NCI-H187 (cell line): Measurements from ENCODE around the gene TRABD2B.

Experiments
- DNase-seq, 2 experiments: peaks; one replicate each; lab custom pipeline; 2025; lab: John Stamatoyannopoulos, UW

The TRABD2B gene

GRCh38 chr1:47849591-47850261 lies 147.5 kb downstream of the TRABD2B start:
- no peak for DNase-seq

GRCh38 chr1:47849005-47849521 lies 148.1 kb downstream of the TRABD2B start:
- no peak for DNase-seq

- no peak for DNase-seq
Observed at GRCh38 chr1:47847763-47848162, 149.4 kb downstream of the TRABD2B start.

GRCh38 chr1:47844558-47844955 lies 152.6 kb downstream of the TRABD2B start:
- no peak for DNase-seq

GRCh38 chr1:47843781-47844557 lies 153.2 kb downstream of the TRABD2B start:
- DNase-seq, result no peak

GRCh38 chr1:47843059-47843458 lies 154.1 kb downstream of the TRABD2B start:
- DNase-seq, result no peak

- DNase-seq, result no peak
Observed at GRCh38 chr1:47842228-47842919, 154.8 kb downstream of the TRABD2B start.

GRCh38 chr1:47841356-47841755 lies 155.8 kb downstream of the TRABD2B start:
- DNase-seq, result no peak

GRCh38 chr1:47840393-47841190 lies 156.6 kb downstream of the TRABD2B start:
- no peak for DNase-seq

- no peak for DNase-seq
Observed at GRCh38 chr1:47839433-47839760, 157.8 kb downstream of the TRABD2B start.

GRCh38 chr1:47838562-47839432 lies 158.4 kb downstream of the TRABD2B start:
- no peak for DNase-seq

GRCh38 chr1:47837866-47838561 lies 159.2 kb downstream of the TRABD2B start:
- no peak for DNase-seq

- DNase-seq, result no peak
Observed at GRCh38 chr1:47837056-47837830, 159.9 kb downstream of the TRABD2B start.

GRCh38 chr1:47835409-47835808 lies 161.8 kb downstream of the TRABD2B start:
- DNase-seq, result no peak

GRCh38 chr1:47834326-47834725 lies 162.9 kb downstream of the TRABD2B start:
- no peak for DNase-seq

- DNase-seq, result no peak
Observed at GRCh38 chr1:47830641-47831333, 166.4 kb downstream of the TRABD2B start.

- DNase-seq, result no peak
Observed at GRCh38 chr1:47830021-47830420, 167.2 kb downstream of the TRABD2B start.

GRCh38 chr1:47828978-47829377 lies 168.2 kb downstream of the TRABD2B start:
- DNase-seq, result no peak

- no peak for DNase-seq
Observed at GRCh38 chr1:47827109-47827508, 170.1 kb downstream of the TRABD2B start.
